Right lobe of liver (tissue), 4 donors: Measurements from ENCODE around the gene USP12.

Source experiments
- CTCF ChIP-seq, 4 donors: fragments of 200-600 bp in 3 of 4; fragments of 450-650 bp in 1 of 4; IDR thresholded peaks; one replicate each; pipeline versions ENCODE4 v1.5.1 to v1.8.0; 2016 to 2022; ENCODE audit warnings: antibody characterized with exemption in 4 of 4, mild to moderate bottlenecking in 2 of 4
- POLR2A ChIP-seq: fragments of 450-650 bp; IDR thresholded peaks from one replicate; pipeline ENCODE4 v1.6.1; 2017; ENCODE audit warnings: antibody characterized with exemption, mild to moderate bottlenecking
- donor health status: DM: no; HTN: no; CAD: no.
- donor health status: DM: no; HTN: no; CAD: no.
- donor health status: DM: no; HTN: yes; CAD: no.

- no peak for TF ChIP-seq POLR2A
- TF ChIP-seq CTCF (IDR thresholded peaks at IDR 0.05): no peak
Observed at GRCh38 chr13:27040826-27041108, 130.8 kb downstream of the USP12 start.
